Fibroblast of mammary gland (primary cell): Measurements from ENCODE around the gene MINDY2.
A peak's percentile ranks its signal among the peaks of the same experiment; 100 is the strongest.
"Not testable (repeated sequence)": the region's sequence is repeated elsewhere in the genome, so short reads cannot be mapped to it uniquely, and the experiment has no call there.

Experiments used
- DNase-seq: peaks from one replicate; pipeline ENCODE4 v3.0.0-alpha.2; 2010; ENCODE audit warnings: low read depth
- H3K4me3 ChIP-seq: 2 replicates; pipeline ENCODE4 v1.5.1; 2011; ENCODE audit warnings: low read depth, mild to moderate bottlenecking, low read length, moderate library complexity; ENCODE audit not compliant: control insufficient read depth
- CTCF ChIP-seq: conservative IDR thresholded peaks from 2 replicates; pipeline ENCODE4 v1.5.1; 2011; ENCODE audit warnings: low read depth, low read length, inconsistent platforms; ENCODE audit not compliant: control insufficient read depth, insufficient read depth

Gene MINDY2

DNA sequence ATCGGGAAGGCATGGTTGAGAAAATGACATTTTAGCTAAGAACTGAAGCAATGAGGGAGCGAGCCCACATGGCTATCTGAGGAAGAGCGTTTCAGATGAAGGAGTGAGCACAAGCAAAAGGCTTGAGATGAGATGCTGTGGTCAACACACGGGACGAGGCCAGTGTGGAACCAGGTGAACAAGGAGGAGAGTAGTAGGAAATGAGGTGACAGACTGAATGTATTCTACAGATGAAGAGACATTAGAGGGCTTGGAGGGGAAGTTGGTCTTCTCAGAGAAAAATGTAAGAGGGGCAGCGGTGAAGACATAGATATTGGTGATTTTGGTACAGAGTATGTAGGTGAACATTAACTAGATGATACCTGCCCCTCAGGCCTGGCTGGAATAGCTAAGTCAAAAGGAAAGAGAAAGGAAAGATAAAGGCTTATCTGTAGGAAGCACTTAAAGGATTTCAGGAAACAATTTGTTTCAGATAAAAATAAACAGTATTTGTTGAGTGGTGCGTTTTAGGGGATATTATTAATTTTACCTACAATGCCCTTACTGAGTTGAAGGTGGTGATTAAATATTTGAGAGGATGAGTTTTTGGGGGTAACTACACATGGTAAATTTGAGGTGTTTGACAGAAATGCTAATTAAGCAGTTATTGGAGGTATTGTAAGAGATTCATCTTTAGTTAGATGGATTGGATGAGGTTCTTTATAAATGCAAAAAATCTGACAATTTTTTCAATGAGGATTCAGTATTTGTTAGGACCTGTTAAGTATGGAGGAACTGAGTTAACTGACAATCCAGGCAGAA, 105.4 kb downstream of the MINDY2 start:
- no peak for DNase-seq
- no peak for TF ChIP-seq CTCF
- H3K4me3 ChIP-seq, result no peak overlapping the region

GRCh38 chr15:58877999-58878825, 107.1 kb downstream of the MINDY2 start:
- no peak for DNase-seq
- no peak overlapping the region for H3K4me3 ChIP-seq
- TF ChIP-seq CTCF, result no peak

- DNase-seq, result no peak
- TF ChIP-seq CTCF, result no peak
- H3K4me3 ChIP-seq, result no peak overlapping the region
Measured at GRCh38 chr15:58880320-58880719, 109.2 kb downstream of the MINDY2 start.

DNA sequence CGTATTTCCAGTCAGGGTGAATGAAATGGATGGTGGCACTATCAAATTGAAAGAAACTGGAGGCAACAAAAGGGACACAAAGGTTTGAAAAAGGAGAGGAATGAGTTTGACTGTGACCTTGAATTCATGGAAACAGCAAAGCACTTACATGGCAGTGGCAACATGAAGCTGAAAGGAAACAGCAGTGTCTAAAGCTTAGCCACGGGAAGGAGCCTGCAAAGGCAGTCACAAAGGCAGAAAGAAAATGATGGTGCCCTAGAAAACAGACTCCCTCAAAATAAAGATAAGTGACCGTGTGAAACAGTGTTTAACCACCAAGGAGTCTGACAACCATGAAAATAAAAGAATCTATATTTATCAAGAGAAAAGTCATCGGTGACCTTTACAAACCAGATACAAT, 111.1 kb downstream of the MINDY2 start:
- no peak overlapping the region for H3K4me3 ChIP-seq
- DNase-seq, result no peak
- no peak for TF ChIP-seq CTCF

DNA sequence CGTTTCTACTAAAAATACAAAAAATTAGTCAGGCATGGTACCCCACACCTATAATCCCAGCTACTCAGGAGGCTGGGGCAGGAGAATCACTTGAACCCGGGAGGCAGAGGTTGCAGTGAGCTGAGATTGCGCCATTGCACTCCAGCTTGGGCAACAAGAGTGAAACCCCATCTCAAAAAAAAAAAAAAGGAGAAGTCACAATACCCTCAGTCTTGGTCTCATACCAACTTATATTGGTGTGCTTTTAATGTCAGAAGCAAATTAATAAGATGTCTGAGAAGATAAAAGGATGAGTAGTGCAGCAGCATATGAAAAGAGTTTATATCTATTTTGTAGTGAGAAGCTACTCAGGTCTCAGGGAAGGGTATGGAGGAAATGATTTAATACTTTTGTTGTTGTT, 112.8 kb downstream of the MINDY2 start:
- DNase-seq, H3K4me3 ChIP-seq: not testable (repeated sequence)

GRCh38 chr15:58886921-58887320, 115.8 kb downstream of the MINDY2 start:
- DNase-seq, result no peak
- TF ChIP-seq CTCF, result no peak
- H3K4me3 ChIP-seq, result no peak overlapping the region

GRCh38 chr15:58889363-58889762, 118.3 kb downstream of the MINDY2 start:
- no peak overlapping the region for H3K4me3 ChIP-seq
- peak; percentile 33 for DNase-seq
- TF ChIP-seq CTCF, result no peak
